ENCODE measurements around the gene NBEA.

Gene NBEA

DNA sequence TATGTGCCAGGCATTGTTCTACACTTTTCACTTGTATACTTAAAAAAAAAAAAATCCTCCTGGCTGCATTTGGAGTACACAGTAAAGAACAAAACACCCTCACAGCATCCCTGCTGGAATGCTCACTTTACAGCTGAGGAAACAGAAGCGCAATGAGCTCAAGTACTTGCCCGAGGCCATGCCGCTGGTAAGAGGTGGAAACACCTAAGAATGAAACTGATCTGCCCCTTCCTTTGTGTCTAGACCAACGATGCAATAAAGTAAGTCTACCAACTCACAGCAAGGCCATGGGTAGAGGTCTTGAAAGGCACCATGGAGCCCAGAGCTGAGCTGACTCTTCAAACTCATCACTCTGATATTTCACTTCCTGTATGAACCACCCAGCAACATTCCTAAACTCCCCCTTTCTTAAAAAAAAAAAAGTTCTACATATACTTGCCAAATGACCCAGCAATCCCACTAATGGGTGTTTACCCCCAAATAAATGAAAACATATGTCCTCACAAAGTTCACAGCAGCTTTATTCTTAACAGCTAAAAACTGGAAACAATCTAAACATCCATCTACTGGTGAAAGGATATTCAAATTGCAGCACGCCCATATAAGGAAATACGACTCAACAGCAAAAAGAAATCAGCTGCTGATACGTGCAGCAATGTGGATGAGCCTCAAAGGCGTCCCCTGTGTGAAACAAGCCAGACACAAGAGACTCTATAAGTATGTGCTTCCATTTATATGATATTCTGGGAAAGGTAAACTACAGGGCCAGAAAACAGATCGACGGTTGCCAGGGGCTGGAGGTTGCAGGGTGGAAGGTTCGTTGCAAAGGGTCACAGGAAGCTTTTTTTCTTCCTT lies 771.1 kb downstream of the NBEA start:
- DNase-seq (ENCODE audit: low spot score): no peak

DNA sequence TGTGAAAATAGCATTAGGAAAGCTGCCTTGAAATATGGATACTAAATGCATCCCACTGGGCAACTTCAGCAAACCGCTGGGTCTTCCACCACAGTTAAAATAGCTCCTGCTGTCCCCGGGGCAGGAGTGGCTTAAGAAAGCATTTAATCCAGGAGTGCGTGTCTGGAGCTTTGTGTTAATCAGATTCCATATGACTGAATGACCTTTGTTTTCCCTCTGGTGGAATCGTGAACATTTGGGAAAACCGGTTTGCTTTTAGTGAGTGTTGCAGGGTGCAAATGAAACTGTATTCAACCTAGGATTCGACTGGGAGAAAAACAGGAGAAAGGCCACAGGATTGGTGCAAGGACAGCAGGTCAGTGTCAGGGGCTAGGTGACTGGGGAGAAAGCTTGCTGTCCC lies 772.1 kb downstream of the NBEA start:
- DNase-seq (ENCODE audit: low spot score): no peak

DNA sequence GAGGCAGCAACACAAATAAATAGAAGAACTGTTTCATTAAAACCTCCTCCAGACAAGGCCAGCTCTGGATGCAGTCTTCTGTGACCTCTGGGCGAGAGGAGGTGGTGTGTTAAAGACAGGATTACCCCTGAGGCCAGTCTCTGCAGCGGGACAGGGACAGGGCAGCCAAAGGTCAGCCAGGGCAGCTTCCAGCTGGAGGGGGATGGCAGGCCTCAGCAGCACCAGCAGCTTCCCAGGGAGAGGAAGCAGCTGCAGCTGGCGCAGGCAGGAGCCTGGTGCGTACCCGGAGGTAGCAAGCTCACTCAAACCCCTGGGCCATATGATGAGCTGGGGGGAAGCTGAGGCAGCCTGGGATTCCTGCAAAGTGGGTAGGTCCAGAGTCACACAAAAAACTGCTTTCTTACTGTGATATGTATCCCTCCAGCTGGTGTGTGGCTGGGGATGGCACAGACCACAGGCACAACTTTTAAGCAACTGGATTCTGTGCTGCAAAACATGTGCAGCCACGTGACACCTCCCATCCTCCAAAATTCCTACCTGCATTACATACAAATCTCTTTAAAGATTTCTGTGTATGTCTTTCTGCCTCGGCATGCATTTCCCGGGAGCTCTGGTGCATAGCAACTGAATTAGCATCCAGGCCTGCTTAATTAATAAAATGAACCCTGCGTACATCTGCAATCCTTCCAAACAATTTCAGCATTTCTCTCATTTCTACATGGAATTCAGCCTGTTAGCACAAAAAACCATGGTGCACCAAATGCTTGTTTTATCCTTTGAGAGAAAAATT lies 772.7 kb downstream of the NBEA start:
- no peak for DNase-seq (ENCODE audit: low spot score)

DNA sequence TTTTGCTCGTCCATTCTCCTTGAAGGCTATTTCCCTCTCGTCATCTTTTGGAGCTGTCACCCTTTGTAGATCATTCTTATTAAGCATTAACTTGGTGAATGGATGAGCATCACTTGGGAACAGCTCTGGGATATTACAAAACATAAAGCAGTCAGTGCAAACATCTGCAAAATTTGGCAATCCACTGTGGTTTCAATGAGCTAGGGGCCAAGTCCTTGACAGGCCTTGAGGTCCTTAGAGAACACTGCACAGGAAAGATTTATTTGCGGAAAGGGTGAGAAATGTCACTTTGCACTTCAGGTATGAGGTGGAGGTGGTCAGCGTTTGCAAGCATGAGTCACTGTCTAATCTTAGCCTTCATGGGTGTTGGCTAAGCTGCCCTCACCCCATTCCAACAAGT lies 774.1 kb downstream of the NBEA start:
- no peak for DNase-seq (ENCODE audit: low spot score)

DNA sequence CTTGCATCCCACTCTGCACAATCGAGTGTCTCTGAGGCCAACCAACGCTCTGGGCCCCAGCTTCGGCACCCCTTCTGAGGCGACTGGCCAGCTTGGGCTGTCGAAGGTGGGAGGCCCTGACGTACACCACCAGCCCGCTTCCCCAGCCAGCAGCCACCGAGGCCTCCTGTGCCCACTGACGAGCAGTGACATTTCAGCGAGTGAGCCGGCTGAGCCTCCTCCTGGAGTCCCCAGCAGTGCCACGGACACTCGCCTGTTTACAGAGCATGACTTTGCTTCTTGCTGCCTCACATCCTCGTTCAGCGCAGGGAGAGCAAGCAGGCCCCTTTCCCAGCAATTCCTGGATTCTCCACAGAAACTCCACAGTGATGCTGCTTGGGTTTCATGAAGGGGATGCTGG lies 774.7 kb downstream of the NBEA start:
- no peak for DNase-seq (ENCODE audit: low spot score)

DNA sequence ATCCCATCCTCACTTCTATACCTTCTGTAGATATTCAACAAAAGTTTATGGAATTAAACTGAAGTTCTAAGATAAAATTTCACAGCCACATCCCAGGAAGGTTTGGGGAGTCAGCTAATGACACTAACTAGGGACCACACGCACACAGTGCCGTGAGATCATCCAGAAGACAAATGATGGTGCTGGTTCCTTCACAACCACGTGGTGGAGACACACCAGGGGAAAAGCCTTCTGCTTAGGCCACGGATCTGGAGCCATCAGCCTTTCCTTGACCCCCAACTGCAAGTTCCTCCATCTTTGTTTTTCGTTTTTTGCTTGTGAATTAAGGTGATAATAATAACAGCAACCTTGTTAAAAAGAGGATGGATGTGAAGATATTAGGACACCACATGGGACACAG lies 776.0 kb downstream of the NBEA start:
- no peak for DNase-seq (ENCODE audit: low spot score)

DNA sequence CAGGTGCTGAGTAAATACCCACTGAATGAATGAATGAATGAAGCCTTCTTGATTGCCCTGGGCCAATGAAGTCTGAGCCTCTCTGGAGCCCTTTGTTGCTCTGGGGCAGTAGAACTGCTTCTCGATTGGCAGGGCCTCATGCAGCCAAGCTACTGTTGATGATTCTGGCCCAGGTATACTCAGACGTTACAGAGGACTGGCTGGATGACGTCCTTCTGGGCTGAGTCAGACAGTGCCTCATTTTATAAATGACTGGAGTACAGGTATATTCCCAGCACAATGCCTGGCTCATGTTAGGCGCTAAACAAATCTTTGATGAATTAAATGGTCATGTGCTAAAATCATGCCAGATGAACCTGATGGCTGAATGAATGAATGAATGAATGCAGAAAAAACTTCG lies 778.2 kb downstream of the NBEA start:
- DNase-seq (ENCODE audit: low spot score): no peak

DNA sequence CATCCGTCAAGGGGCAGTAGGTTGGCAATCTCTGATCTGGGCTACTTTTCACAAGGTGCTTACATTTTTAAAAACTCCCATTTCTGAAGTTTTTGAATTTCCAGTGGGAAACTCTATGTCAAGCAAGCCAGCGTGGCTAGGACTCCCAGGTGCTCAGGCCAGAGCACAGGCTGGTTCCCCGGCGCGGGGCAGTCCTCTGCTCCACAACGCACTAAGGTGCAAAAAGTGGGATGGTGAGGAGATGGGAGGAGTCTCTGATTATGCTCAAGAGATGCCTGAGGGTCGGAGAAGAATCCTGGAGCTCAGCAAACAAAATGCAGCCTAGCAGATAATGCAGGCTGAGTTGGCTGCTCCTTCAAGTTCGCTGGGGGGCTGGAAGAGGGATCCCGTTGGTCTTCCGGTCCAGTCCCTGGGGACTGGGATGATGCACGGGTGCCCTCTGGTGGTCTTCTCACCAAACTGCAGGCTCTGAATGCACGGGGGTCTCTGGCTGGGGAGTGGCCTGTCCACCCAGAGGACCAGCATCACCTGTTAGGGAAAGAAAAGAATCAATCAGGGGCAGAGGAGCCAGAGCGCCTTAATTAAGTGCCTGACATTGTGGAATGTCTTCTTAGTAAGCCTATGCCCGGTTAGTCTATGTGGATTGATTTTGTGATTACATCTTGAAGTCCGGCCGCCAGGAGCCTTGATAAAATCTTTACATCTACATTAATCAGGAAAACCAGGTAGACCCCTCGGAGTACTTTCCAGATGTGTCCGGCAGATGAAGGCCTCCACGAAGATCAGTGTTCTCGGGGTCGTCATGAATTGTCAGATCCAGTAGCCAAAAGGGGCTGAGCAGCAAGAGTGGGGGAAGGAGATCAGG lies 778.9 kb downstream of the NBEA start:
- peak; percentile 35 for DNase-seq (ENCODE audit: low spot score)
